Osteocyte (in vitro differentiated cells): ENCODE measurements around the gene PITRM1. TPM values are rescaled to one million over a fixed set of nuclear protein-coding genes. Genes with fewer than 3 reads are reported as not detected.
A peak's percentile ranks its signal among the peaks of the same experiment; 100 is the strongest.
"Not testable (repeated sequence)": the region's sequence is repeated elsewhere in the genome, so short reads cannot be mapped to it uniquely, and the experiment has no call there.

Source experiments
- DNase-seq: peaks from one replicate; pipeline ENCODE4 v3.0.0; 2021; ENCODE audit warnings: mixed read lengths; ENCODE audit not compliant: unreplicated experiment; ENCODE audit errors: extremely low spot score
- H3K27ac Mint-ChIP-seq: one replicate; pipeline ENCODE4 v1.8.0; 2021; ENCODE audit warnings: mild to moderate bottlenecking, mixed read lengths; ENCODE audit not compliant: unreplicated experiment
- H3K27me3 Mint-ChIP-seq: one replicate; pipeline ENCODE4 v1.8.0; 2021; ENCODE audit warnings: mixed read lengths; ENCODE audit not compliant: unreplicated experiment
- H3K36me3 Mint-ChIP-seq: one replicate; pipeline ENCODE4 v1.8.0; 2021; ENCODE audit warnings: mixed read lengths; ENCODE audit not compliant: unreplicated experiment
- H3K4me1 Mint-ChIP-seq: one replicate; pipeline ENCODE4 v1.8.0; 2021; ENCODE audit warnings: mixed read lengths; ENCODE audit not compliant: unreplicated experiment
- H3K4me3 Mint-ChIP-seq: one replicate; pipeline ENCODE4 v1.8.0; 2021; ENCODE audit warnings: mild to moderate bottlenecking, moderate library complexity, mixed read lengths; ENCODE audit not compliant: unreplicated experiment
- H3K9me3 Mint-ChIP-seq: one replicate; pipeline ENCODE4 v1.8.0; 2021; ENCODE audit warnings: mixed read lengths; ENCODE audit not compliant: unreplicated experiment
- long read RNA-seq: library from polyadenylated mRNA; unstranded; transcript quantifications from one replicate; pipeline ENCODE4 v2.0.0, GENCODE V29; 2021
- total RNA-seq: library from RNA; stranded (reverse); gene quantifications from 2 replicates; pipeline ENCODE4 v1.2.1, GENCODE V29; 2021
- TF ChIP-seq, protein P1 (sequence below): fragments of 200-600 bp; sonication (generic); IDR thresholded peaks from 2 replicates; pipeline ENCODE4 v1.5.0; 2021; ENCODE audit warnings: antibody characterized with exemption, mild to moderate bottlenecking, moderate library complexity

The PITRM1 gene, protein sequence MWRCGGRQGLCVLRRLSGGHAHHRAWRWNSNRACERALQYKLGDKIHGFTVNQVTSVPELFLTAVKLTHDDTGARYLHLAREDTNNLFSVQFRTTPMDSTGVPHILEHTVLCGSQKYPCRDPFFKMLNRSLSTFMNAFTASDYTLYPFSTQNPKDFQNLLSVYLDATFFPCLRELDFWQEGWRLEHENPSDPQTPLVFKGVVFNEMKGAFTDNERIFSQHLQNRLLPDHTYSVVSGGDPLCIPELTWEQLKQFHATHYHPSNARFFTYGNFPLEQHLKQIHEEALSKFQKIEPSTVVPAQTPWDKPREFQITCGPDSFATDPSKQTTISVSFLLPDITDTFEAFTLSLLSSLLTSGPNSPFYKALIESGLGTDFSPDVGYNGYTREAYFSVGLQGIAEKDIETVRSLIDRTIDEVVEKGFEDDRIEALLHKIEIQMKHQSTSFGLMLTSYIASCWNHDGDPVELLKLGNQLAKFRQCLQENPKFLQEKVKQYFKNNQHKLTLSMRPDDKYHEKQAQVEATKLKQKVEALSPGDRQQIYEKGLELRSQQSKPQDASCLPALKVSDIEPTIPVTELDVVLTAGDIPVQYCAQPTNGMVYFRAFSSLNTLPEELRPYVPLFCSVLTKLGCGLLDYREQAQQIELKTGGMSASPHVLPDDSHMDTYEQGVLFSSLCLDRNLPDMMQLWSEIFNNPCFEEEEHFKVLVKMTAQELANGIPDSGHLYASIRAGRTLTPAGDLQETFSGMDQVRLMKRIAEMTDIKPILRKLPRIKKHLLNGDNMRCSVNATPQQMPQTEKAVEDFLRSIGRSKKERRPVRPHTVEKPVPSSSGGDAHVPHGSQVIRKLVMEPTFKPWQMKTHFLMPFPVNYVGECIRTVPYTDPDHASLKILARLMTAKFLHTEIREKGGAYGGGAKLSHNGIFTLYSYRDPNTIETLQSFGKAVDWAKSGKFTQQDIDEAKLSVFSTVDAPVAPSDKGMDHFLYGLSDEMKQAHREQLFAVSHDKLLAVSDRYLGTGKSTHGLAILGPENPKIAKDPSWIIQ
- total RNA-seq = 76.5 and 78.7 TPM in 2 replicates
- long read RNA-seq, transcript PITRM1-201 (27 exons, 3,450 nt) = major isoform, 242 of 382 reads
- long read RNA-seq, transcript PITRM1-202 (27 exons, 3,487 nt) = minor isoform, 7 of 382 reads
- long read RNA-seq, partial matches to known transcripts = 108 of 382 reads
- long read RNA-seq, other reads (novel, unspliced or antisense) = 25 of 382 reads

DNA sequence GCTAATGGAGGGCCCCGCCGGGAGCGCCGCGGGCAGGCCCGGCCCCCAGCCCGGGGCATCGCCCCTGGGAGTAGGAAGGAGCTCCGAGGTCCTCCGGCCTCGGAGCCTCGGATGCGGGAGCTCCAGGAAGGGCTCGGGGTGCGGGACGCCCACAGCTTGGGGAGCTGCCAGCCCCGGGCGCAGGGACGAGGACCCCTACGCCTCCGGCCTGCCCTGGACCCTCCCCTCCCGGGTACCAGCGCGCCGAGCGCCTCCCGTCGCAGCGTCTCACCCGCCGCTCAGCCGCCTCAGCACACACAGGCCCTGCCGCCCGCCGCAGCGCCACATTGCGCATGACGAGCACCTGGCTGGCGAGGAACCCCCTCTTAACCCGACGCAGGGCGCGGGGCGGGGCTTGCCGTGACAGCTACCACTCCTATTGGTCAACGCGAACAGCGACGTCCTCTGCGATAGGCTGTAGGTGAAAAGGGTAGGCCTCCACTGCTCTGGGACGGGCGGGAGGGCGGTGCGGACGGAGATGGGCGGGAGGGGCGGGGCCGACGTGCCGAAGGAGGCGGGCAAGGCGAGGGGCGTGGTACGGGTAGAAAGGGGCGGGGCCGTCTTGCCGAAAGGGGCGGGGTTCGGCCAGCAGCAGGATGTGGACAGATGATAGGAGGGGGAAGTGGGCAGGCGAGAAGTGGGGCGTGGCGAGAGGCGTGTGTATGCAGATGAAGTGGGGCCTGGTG lies at the start of gene PITRM1:
TSS of gene PITRM1 (minus strand) at position 337 of the 725 bp plus-strand sequence. CDS start at position 327, 10 bp downstream.
- DNase-seq = peak; percentile 99
- Mint-ChIP-seq H3K27ac (peak within 1 kb of the TSS; percentile 94), H3K4me1 (peaks cover 19% of the 10 kb centered on the region), H3K4me3 (peak within 1 kb of the TSS; percentile 89), H3K9me3 (no peaks in the 10 kb centered on the region), H3K27me3 (peaks cover 10% of the 10 kb centered on the region), H3K36me3 (peaks cover 12% of the 10 kb centered on the region)
- TF ChIP-seq, protein P1, sequence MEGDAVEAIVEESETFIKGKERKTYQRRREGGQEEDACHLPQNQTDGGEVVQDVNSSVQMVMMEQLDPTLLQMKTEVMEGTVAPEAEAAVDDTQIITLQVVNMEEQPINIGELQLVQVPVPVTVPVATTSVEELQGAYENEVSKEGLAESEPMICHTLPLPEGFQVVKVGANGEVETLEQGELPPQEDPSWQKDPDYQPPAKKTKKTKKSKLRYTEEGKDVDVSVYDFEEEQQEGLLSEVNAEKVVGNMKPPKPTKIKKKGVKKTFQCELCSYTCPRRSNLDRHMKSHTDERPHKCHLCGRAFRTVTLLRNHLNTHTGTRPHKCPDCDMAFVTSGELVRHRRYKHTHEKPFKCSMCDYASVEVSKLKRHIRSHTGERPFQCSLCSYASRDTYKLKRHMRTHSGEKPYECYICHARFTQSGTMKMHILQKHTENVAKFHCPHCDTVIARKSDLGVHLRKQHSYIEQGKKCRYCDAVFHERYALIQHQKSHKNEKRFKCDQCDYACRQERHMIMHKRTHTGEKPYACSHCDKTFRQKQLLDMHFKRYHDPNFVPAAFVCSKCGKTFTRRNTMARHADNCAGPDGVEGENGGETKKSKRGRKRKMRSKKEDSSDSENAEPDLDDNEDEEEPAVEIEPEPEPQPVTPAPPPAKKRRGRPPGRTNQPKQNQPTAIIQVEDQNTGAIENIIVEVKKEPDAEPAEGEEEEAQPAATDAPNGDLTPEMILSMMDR = no peak

DNA sequence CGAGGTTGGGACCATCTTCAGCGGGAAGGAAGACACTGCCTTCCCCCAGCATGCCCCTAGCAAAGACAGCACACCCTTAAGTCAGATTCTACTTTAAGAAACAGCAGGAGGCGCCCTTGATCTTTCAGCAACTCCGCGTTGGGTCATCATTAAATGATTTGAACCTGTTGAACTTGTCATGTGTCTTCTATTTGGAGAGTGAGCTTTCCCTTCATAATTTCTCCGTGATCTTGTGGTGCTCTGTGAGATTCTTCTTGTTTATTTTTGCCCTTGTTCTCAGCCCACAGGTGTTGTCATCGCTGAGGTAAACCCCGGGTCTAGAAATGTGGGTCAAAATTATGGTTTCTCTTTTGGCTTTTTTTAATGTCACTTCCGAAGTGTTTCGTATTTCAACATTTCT lies 49.5 kb upstream of the PITRM1 start:
- H3K27me3 Mint-ChIP-seq = no peaks in the 10 kb centered on the region
- no peak overlapping the region for H3K27ac Mint-ChIP-seq
- no peaks in the 10 kb centered on the region for H3K9me3 Mint-ChIP-seq
- TF ChIP-seq, protein P1 = peak; percentile 34
- H3K4me1 Mint-ChIP-seq = peaks cover 12% of the 10 kb centered on the region
- no peaks in the 10 kb centered on the region for H3K36me3 Mint-ChIP-seq
- no peak for DNase-seq
- no peak overlapping the region for H3K4me3 Mint-ChIP-seq

DNA sequence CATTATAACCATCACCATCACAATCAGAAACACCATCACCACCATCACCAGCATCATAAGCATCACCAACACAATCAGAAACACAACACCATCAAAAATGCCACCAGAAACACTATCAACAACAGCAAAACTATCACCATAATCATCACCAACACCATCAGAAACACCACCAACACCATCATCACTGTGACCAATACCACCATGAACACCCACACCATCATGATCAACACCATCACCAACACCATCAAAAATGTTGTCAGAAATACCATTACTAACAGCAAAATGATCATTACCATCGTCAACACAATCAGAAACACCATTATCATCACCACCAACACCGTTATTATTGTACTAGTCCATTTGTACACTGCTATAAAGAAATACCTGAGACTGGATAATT lies 49.0 kb upstream of the PITRM1 start:
- not testable (repeated sequence) for H3K4me1 Mint-ChIP-seq, DNase-seq, H3K4me3 Mint-ChIP-seq, H3K9me3 Mint-ChIP-seq, H3K36me3 Mint-ChIP-seq, H3K27ac Mint-ChIP-seq, H3K27me3 Mint-ChIP-seq

DNA sequence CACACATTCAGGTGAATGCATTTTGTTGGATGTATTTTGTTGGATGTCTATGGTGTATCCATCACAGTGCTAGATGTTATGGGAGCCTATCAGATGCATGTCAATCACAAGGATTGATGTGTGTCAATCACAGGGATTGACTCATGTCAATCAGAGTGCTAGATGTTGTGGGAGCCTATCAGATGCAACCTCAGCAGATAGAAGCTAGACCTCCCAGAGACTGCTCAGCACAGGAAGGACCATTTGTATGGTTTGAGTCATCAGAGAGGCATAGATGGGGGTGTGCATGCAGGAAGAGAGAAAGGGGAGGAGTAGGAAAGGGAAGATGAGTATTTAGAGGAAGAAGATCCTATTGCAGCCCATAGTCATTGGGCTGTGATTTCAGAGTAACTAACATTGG lies 48.3 kb upstream of the PITRM1 start:
- Mint-ChIP-seq H3K27ac (no peak overlapping the region), H3K9me3 (no peaks in the 10 kb centered on the region), H3K4me1 (peaks cover 3% of the 10 kb centered on the region), H3K4me3 (no peak overlapping the region), H3K36me3 (no peaks in the 10 kb centered on the region), H3K27me3 (no peaks in the 10 kb centered on the region)
- no peak for DNase-seq
- TF ChIP-seq, protein P1 = no peak

DNA sequence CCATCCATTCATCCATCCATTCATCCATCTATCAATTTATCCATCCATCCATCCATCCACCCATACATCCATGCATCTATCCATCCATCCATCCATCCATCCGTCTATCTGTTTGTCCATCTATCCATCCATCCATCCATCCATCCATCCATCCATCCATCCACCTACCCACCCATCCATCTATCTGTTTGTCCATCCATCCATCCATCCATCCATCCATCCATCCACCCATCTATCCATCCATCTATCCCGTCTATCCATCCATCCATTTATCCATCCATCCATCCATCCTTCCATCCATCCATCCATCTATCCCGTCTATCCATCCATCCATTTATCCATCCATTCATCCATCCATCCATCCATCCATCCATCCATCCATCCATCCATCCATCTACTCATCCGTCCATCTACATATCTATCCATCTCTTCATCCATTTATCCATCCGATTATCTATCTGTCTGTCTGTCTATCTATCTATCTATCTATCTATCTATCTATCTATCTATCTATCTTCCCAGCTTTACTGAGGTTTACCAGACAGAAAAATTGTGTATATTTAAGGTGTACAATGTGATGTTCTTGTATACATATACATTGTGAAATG lies 46.5 kb upstream of the PITRM1 start:
- not testable (repeated sequence) for H3K4me1 Mint-ChIP-seq, H3K9me3 Mint-ChIP-seq, H3K4me3 Mint-ChIP-seq, H3K27ac Mint-ChIP-seq, DNase-seq, H3K27me3 Mint-ChIP-seq, H3K36me3 Mint-ChIP-seq
